Non-pigmented ciliary epithelial cell (primary cell): Measurements from ENCODE around the gene ATF7.
A peak's percentile ranks its signal among the peaks of the same experiment; 100 is the strongest.
"Not testable (repeated sequence)": the region's sequence is repeated elsewhere in the genome, so short reads cannot be mapped to it uniquely, and the experiment has no call there.

ENCODE experiments used
- DNase-seq: peaks from one replicate; pipeline ENCODE4 v3.0.0-alpha.2; 2010; ENCODE audit warnings: low read depth

The ATF7 gene

DNA sequence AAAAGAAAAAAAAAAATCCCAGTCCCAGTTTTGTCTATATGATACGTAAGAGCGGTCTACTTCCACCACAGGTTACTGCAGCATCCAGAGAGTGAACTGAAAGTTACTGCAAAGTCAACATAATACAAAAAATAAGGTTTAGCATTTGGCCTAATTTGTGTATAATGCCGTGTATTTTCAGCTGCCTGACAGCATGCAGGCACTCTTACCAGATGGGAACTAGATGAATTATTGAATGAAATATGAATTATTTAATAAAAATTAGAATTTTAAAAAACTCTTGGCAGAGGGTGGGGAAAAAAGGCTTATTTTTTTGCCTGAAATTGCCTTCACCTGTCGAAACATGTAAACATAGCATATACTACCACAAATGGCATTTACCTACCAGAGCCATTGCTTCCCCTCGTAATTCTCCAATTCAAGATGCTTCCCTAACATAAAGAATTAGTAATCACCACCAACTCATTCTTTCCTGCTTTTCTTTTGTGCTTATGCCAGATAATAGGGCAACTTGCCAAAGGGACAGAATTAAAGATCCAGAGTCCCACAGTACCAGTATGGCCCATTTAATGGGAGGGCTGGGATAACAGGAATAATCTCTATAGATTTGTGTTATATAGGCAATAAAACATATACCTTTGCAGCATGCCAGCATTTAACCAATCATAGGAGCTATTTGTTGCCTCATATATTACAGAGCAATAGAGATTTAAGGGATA is 31.1 kb downstream of the ATF7 start:
- no peak for DNase-seq

- DNase-seq, result no peak
Observed at GRCh38 chr12:53593707-53594106, 32.5 kb downstream of the ATF7 start.

- DNase-seq, result no peak
Observed at GRCh38 chr12:53593031-53593430, 33.2 kb downstream of the ATF7 start.

DNA sequence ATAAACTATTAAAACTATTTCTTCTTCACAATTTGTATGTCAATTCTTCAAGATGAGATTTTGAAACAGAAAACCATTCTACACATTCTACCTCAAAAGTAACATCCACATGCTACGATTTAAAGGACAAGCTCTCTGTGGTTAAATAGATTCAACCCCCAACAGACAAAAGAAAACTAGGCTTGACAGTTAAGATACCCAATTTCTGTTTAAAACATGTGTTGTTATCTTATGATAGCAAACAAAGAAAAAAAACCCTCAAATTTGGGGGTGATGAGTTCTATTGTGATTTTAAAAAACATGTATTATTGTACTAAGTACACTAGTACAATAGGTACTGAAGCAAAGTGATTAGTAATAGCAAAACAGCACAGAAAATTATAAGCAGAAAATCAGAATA is 33.8 kb downstream of the ATF7 start:
- no peak for DNase-seq

- no peak for DNase-seq
Observed at GRCh38 chr12:53591301-53592206, 34.6 kb downstream of the ATF7 start.

DNA sequence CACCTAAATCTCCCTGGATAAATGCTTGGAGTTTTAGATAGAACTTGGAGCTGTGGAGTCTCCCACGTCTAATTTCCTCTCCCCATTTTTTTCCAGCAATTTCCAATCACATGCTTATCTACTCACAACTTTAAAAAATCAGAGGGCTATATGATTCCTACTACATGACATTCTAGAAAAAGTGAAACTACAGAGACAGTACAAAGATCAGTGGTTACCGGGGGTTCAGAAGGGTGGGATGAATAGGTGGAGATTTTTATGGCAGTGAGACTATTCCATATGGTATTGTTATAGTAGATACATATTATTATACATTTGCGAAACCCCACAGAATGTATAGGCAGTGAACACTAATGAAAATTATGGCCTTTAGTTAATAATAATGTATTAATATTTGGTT is 35.5 kb downstream of the ATF7 start:
- no peak for DNase-seq

DNA sequence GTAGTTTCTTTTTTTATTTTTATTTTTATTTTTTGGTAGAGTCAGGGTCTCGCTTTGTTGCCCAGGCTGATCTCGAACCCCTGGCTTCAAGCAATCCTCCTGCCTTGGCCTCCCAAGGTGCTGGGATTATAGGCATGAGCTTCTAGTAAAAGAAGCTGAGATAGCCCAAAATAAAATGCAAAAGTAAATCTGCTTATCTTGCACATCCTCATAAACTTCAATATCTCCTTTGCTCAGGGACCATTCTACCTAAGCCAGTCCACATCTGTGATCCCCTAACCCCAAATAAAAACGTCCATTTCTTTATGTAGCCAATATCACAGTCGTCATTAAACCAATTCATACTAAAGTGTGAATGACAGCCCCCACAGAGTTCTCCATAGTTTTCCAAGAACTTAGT is 36.3 kb downstream of the ATF7 start:
- DNase-seq, result no peak

DNA sequence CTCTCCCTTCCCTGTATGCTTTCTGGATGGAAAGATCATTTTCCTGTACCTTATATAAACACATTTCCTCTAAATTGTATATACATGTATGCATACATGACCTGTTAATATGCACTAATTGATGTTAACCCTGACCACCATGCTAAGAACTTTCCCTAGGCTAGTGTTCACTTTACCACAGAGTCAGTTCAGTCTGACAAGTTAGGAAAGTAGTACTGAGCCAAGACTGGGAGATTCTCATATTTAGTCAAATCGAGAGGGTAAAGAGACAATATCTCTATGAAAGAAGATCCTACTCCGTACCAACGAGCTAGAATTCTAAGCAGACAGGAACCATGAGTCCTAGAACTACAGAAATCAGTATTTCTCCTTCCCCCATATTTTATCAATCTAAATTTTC is 36.8 kb downstream of the ATF7 start:
- no peak for DNase-seq

DNA sequence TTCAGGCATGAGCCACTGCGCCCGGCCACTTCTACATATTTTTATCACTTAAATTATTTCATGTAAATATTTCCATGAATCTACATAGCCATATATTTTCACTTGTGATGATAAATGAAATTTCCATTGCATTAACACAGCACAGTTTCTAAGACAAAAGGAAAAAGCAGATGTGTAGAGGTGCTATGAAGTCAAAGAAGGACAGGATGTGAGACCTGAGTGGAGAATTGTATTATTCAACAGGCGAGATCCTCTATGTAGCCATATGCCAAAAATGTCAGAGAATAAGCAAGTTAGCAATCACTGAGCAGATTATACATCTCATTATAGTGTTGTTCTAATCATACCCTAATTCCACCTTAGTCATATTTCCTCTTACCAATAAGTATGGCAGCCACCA is 38.1 kb downstream of the ATF7 start:
- DNase-seq, result no peak

DNA sequence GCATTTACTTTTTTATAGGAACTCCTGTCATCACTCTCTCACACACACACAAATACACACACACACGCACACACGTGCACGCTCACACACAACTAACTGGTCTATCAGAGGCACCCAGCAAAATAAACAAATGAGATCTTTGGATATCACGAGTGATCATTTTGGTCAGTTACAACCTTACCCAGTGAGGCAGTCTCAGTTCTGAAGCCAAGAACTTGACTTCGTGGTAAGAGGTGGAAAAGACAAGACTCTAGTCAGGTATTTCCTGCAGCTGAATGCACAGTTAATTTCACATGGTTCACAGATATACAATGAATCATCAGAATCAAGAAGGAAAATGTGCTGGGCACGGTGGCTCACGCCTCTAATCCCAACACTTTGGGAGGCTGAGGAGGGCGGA is 39.4 kb downstream of the ATF7 start:
- no peak for DNase-seq

- DNase-seq, result no peak
Observed at GRCh38 chr12:53585448-53586125, 40.6 kb downstream of the ATF7 start.

GRCh38 chr12:53579545-53579955 is 46.6 kb downstream of the ATF7 start:
- no peak for DNase-seq

GRCh38 chr12:53578783-53579182 is 47.4 kb downstream of the ATF7 start:
- no peak for DNase-seq

DNA sequence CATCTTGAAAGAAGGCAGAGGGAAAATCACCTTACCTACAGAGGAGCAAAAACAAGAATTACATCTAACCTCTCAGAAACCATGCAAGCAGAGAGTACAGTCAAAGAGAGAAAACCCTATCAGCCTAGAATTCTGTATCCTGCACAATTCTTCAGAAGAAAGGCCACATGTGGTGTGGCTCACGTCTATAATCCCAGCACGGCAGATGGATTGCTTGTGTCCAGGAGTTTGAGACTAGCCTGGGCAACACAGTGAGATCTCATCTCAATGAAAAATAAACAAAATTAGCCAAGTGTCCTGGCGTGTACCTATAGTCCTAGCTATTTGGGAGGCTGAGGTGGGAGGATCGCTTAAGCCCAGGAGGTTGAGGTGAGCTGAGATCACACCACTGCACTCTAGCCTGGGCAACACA is 48.2 kb downstream of the ATF7 start:
- no peak for DNase-seq

- peak; percentile 32 for DNase-seq
Observed at GRCh38 chr12:53575502-53576249, 50.5 kb downstream of the ATF7 start.

DNA sequence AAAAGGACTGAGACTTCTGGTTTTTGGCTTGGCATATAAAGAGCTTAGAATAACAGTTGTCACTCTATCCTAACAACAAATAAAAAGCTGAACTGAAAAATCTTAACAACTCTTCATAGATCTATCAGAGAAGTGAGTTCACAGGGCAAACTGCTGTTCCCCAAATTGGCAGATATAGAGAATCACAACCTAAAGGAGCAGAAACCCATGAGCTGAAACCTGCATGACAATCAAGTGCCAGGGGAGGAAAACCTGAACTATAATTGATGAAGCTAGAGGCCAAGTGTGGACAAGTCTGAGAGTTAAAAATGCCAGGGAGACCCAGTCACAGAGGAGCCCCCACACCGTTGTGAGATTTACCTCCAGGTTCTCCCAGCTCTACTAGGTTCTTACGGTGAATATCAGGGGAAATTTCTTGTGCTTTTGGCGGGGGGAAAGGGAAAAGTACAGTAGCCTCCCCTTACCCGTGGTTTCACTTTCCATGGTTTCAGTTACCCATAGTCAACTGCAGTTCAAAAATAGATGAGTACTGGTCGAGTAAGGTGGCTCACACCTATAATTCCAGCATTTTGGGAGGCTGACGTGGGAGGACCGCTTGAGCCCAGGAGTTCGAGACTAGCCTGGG is 53.9 kb downstream of the ATF7 start:
- DNase-seq, result no peak

DNA sequence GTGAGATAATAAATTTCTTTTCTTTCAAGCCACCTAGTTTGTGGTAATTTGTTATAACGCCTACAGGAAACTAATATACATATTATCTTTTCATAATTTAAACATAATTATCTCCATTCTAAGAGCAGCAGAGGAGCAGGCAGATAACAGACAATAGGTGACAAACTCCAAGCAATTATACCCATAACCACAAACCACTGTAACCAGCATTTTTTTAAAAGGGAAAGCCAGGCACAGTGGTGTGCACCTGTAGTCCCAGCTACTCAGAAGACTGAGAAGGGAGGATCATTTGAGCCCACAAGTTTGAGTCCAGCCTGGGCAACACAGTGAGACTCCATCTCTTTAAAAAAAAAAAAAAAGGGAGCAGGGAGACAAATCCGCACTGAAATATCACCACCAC is 54.9 kb downstream of the ATF7 start:
- DNase-seq, result no peak

- DNase-seq, result no peak
Observed at GRCh38 chr12:53568809-53569557, 57.2 kb downstream of the ATF7 start.

GRCh38 chr12:53567961-53568808 is 58.0 kb downstream of the ATF7 start:
- DNase-seq, result no peak

DNA sequence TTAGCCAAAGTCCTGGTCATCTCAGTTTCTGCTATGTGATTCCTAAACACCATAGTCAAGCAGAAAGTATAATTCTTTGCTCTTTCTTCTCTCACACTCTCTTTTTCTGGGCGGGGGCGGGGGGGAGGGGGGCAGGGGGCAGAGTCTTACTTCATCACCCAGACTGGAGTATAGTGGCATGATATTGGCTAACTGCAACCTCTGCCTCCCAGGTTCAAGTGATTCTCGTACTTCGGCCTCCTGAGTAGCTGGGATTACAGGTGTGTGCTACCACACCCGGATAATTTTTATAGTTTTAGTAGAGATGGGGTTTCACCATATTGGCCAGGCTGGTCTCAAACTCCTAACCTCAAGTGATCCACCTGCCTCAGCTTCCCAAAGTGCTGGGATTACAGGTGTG is 60.8 kb downstream of the ATF7 start:
- not testable (repeated sequence) for DNase-seq
